ENCODE results near the gene TYK2. TPM values are rescaled to one million over a fixed set of nuclear protein-coding genes. Genes with fewer than 3 reads are reported as not detected.

TYK2 gene
- total RNA-seq, 1 experiment from 2014 or later: 66.4 TPM

DNA sequence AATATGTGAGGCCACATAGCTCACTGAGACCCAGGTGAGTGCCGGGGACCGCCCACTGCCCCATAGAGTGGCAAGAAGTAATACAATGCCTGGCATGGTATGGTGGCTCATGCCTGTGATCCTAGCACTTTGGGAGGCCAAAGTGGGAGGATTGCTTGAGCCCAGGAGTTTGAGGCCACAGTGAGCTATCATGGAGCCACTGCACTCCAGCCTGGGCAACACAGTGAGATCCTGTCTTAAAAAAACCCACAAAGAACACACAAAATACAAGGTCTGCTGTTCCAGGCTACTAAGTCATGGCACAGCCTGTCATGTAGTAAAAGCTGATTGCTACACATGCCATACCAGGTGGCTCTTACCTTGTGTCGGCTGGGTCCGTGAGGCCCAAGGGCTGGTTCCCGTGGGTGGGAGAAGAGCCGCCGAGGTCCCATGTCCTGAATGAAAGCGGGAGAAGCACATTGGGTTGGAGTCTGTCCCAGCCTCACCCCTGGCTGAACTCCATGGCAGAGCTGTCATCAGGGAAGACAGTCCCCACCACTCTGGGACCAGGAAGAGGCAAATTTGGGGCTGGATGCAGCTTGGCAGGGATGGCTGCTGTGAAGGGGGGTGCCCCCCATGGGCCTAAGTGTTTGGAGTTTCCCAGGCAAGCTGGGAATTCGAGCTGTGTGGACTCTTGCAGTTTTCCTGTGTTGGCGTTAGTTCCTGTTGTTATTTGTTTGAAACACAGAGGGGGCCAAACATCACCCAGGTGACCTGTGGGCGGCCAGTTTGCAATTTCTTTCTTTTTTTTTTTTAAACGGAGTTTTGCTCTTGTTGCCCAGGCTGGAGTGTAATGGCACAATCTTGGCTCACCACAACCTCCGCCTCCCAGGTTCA lies 61.3 kb downstream of the TYK2 start:
- TF ChIP-seq NFE2L1 (CRISPR knock-in tag; IDR thresholded peaks at IDR 0.05) (no peak), ATF1 (CRISPR knock-in tag; IDR thresholded peaks at IDR 0.05) (no peak), ZNF121 (CRISPR knock-in tag; IDR thresholded peaks at IDR 0.05) (peak; percentile 58), ZNF425 (CRISPR knock-in tag; conservative IDR thresholded peaks at IDR 0.05) (no peak)
- H3K27ac Mint-ChIP-seq: no peak overlapping the region
- H3K4me3 Mint-ChIP-seq: no peak overlapping the region
- no peak for ATAC-seq
- peaks cover 13% of the 10 kb centered on the region for H3K4me1 Mint-ChIP-seq
- H3K36me3 Mint-ChIP-seq: peaks cover 16% of the 10 kb centered on the region
- ChIA-PET CTCF (interaction anchor here (0.9 to 1.4 kb wide), 2 partner anchors 60 to 70 kb away, joined by 3 to 5 read pairs; no protein-coding TSS in a partner anchor), POLR2A (no interaction called here)
- no peaks in the 10 kb centered on the region for H3K27me3 Mint-ChIP-seq (ENCODE audit: low read depth)
- no peak for DNase-seq (ENCODE audit: low spot score)
- H3K9me3 Mint-ChIP-seq: no peaks in the 10 kb centered on the region

GRCh38 chr19:10317857-10318462 lies 62.4 kb downstream of the TYK2 start:
- Mint-ChIP-seq H3K27me3 (ENCODE audit: low read depth) (no peaks in the 10 kb centered on the region), H3K36me3 (peaks cover 16% of the 10 kb centered on the region), H3K27ac (no peak overlapping the region), H3K9me3 (no peaks in the 10 kb centered on the region), H3K4me3 (no peak overlapping the region), H3K4me1 (peaks cover 13% of the 10 kb centered on the region)
- CTCF ChIA-PET: interaction anchor here (0.9 to 1.7 kb wide), 3 partner anchors 29 to 71 kb away, joined by 3 to 5 read pairs (median 4); partner anchors contain the start of gene ICAM5
- POLR2A ChIA-PET: interaction anchor here (0.6 kb wide), 1 partner anchor 341 kb away, joined by 4 read pairs; no protein-coding TSS in a partner anchor
- TF ChIP-seq ZNF416 (CRISPR knock-in tag; IDR thresholded peaks at IDR 0.05): no peak
- no peak for TF ChIP-seq E2F4 (CRISPR knock-in tag; IDR thresholded peaks at IDR 0.05; ENCODE audit: borderline replicate concordance, low read depth)
- no peak for TF ChIP-seq FOXJ3 (CRISPR knock-in tag; IDR thresholded peaks at IDR 0.05; ENCODE audit: borderline replicate concordance)
- no peak for DNase-seq (ENCODE audit: low spot score)
- no peak for ATAC-seq

- H3K9me3 Mint-ChIP-seq: no peaks in the 10 kb centered on the region
- H3K36me3 Mint-ChIP-seq: peaks cover 16% of the 10 kb centered on the region
- ChIA-PET POLR2A (interaction anchor here (1.1 to 1.2 kb wide), 3 partner anchors 25 to 63 kb away, joined by 3 to 5 read pairs (median 4); partner anchors contain the start of gene TYK2), CTCF (interaction anchor here (0.7 to 2.8 kb wide), 7 partner anchors 10 to 72 kb away, joined by 3 to 11 read pairs (median 4); partner anchors contain the start of genes ICAM5 and TYK2)
- no peak overlapping the region for H3K4me3 Mint-ChIP-seq
- ATAC-seq (no peak), DNase-seq (ENCODE audit: low spot score) (no peak)
- H3K27me3 Mint-ChIP-seq (ENCODE audit: low read depth): no peaks in the 10 kb centered on the region
- H3K4me1 Mint-ChIP-seq: peaks cover 13% of the 10 kb centered on the region
- TF ChIP-seq, protein P1, sequence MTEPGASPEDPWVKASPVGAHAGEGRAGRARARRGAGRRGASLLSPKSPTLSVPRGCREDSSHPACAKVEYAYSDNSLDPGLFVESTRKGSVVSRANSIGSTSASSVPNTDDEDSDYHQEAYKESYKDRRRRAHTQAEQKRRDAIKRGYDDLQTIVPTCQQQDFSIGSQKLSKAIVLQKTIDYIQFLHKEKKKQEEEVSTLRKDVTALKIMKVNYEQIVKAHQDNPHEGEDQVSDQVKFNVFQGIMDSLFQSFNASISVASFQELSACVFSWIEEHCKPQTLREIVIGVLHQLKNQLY (CRISPR knock-in tag; IDR thresholded peaks at IDR 0.05): no peak
- TF ChIP-seq, protein P2, sequence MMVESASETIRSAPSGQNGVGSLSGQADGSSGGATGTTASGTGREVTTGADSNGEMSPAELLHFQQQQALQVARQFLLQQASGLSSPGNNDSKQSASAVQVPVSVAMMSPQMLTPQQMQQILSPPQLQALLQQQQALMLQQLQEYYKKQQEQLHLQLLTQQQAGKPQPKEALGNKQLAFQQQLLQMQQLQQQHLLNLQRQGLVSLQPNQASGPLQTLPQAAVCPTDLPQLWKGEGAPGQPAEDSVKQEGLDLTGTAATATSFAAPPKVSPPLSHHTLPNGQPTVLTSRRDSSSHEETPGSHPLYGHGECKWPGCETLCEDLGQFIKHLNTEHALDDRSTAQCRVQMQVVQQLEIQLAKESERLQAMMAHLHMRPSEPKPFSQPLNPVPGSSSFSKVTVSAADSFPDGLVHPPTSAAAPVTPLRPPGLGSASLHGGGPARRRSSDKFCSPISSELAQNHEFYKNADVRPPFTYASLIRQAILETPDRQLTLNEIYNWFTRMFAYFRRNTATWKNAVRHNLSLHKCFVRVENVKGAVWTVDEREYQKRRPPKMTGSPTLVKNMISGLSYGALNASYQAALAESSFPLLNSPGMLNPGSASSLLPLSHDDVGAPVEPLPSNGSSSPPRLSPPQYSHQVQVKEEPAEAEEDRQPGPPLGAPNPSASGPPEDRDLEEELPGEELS (CRISPR knock-in tag; IDR thresholded peaks at IDR 0.05): no peak
- no peak for TF ChIP-seq NR2C2 (CRISPR knock-in tag; IDR thresholded peaks at IDR 0.05)
- TF ChIP-seq ETV6 (CRISPR knock-in tag; IDR thresholded peaks at IDR 0.05): no peak
- TF ChIP-seq MXD4 (CRISPR knock-in tag; IDR thresholded peaks at IDR 0.05; ENCODE audit: borderline replicate concordance): no peak
- TF ChIP-seq ZNF219 (CRISPR knock-in tag; IDR thresholded peaks at IDR 0.05; ENCODE audit: borderline replicate concordance): no peak
- no peak for TF ChIP-seq ZNF671 (CRISPR knock-in tag; IDR thresholded peaks at IDR 0.05)
- TF ChIP-seq ZMAT4 (CRISPR knock-in tag; IDR thresholded peaks at IDR 0.05): no peak
- no peak for TF ChIP-seq ATF1 (CRISPR knock-in tag; IDR thresholded peaks at IDR 0.05)
- TF ChIP-seq, protein P3, sequence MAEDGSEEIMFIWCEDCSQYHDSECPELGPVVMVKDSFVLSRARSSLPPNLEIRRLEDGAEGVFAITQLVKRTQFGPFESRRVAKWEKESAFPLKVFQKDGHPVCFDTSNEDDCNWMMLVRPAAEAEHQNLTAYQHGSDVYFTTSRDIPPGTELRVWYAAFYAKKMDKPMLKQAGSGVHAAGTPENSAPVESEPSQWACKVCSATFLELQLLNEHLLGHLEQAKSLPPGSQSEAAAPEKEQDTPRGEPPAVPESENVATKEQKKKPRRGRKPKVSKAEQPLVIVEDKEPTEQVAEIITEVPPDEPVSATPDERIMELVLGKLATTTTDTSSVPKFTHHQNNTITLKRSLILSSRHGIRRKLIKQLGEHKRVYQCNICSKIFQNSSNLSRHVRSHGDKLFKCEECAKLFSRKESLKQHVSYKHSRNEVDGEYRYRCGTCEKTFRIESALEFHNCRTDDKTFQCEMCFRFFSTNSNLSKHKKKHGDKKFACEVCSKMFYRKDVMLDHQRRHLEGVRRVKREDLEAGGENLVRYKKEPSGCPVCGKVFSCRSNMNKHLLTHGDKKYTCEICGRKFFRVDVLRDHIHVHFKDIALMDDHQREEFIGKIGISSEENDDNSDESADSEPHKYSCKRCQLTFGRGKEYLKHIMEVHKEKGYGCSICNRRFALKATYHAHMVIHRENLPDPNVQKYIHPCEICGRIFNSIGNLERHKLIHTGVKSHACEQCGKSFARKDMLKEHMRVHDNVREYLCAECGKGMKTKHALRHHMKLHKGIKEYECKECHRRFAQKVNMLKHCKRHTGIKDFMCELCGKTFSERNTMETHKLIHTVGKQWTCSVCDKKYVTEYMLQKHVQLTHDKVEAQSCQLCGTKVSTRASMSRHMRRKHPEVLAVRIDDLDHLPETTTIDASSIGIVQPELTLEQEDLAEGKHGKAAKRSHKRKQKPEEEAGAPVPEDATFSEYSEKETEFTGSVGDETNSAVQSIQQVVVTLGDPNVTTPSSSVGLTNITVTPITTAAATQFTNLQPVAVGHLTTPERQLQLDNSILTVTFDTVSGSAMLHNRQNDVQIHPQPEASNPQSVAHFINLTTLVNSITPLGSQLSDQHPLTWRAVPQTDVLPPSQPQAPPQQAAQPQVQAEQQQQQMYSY (CRISPR knock-in tag; IDR thresholded peaks at IDR 0.05): no peak
- TF ChIP-seq KAT7 (CRISPR knock-in tag; IDR thresholded peaks at IDR 0.05; ENCODE audit: borderline replicate concordance): no peak
- no peak for TF ChIP-seq TCF7 (CRISPR knock-in tag; IDR thresholded peaks at IDR 0.05; ENCODE audit: low read depth)
- no peak overlapping the region for H3K27ac Mint-ChIP-seq
Observed at GRCh38 chr19:10317045-10317856, 63.1 kb downstream of the TYK2 start.
